Fibroblast of villous mesenchyme (primary cell): Measurements from ENCODE around the gene CSMD2. TPM values are rescaled to one million over a fixed set of nuclear protein-coding genes. Genes with fewer than 3 reads are reported as not detected.

Experiments used
- DNase-seq: peaks from one replicate; pipeline ENCODE4 v3.0.0-alpha.2; 2010; ENCODE audit warnings: low read depth
- H3K4me3 ChIP-seq: 2 replicates; pipeline ENCODE4 v1.5.1; 2011; ENCODE audit warnings: low read depth, mild to moderate bottlenecking, low read length
- CTCF ChIP-seq: IDR thresholded peaks from 2 replicates; pipeline ENCODE4 v1.5.1; 2012; ENCODE audit warnings: low read depth, mild to moderate bottlenecking, low read length; ENCODE audit not compliant: insufficient read depth
- total RNA-seq: library from RNA; depleted of rRNA; stranded (reverse); fragments of >200 nt; gene quantifications from 2 replicates; pipeline ENCODE4 v1.2.3, GENCODE V29; 2012

CSMD2 gene
- total RNA-seq, 1 donor: 3.0 TPM

DNA sequence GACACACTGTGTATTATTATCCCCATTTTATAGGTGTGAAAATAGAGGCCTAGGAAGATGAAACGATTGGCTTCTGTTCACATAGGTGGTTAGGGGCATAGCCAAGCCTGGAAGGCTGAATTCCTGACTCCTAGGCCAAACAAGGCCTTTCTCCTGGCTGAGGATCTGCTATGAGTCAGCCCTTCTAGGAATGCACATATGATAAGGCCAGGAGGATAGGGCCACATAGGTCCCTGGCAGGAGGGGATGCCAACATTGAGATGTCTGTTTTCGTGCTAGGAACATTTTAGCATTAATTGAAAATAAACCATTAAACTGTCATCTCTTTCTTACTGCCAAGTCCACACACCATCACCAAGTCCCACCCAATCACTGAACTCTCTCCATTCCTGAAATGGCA is 9.2 kb downstream of the CSMD2 start:
- H3K4me3 ChIP-seq: no peak overlapping the region
- DNase-seq: no peak
- no peak for TF ChIP-seq CTCF

DNA sequence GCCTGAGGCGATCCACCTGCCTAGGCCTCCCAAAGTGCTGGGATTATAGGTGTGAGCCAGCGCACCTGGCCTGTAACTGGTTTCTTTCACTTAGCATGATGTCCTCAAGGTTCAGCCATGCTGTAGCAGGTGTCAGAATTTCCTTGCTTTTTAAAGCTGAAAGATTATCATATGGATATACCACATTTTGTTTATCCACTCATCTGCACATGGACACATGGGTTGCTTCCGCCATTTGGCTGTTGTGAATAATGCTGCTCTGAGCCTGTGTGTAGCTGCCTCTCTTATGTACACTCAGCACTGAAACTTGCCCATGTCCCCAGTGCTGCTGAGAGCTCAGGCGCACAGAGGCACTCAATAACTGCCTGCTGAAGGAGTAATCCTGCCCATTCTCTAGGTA is 11.8 kb downstream of the CSMD2 start:
- DNase-seq: no peak
- H3K4me3 ChIP-seq: no peak overlapping the region
- no peak for TF ChIP-seq CTCF

DNA sequence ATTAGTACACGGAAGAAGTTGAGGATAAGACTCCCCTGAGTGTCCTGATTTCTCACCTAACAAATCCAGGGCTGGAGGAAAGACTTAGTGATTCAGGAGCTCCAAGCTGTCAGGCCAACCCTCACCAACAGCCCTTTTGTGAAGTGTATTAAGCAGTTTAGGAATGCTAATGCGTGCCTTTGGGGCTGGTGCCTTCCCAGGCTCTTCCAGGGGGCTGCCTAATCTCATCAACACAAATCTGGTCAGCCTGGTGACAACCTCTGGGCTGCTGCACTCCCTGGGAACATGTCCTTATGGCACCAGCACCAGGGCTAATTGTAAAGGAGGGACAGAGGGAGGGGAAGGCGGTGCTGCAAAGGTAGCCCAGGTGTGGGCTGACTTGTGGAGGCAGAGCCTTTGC is 15.5 kb downstream of the CSMD2 start:
- DNase-seq: no peak
- no peak for TF ChIP-seq CTCF
- H3K4me3 ChIP-seq: no peak overlapping the region

- DNase-seq: no peak
- TF ChIP-seq CTCF: no peak
- H3K4me3 ChIP-seq: no peak overlapping the region
These were observed 17.7 kb downstream of the CSMD2 start for GRCh38 chr1:34147301-34147700.

DNA sequence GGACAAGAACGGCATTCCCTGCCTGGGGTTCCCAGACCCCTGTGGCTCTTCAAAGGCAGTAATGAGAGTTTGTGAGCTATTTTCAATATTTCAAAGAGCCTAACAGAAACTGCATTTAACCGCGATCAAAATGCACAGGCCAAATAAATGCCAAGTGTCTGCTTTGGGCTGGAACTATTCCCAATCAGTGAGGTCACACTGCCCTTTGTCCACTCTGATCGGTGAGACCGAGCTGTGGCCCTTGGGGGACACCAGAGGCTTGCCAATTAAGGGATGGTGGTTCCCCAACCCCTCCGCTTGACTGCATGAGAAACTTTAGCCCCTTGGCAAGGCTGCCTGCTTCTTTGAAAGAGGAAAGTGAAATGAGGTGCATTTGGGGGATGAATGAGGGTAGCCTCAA is 20.3 kb downstream of the CSMD2 start:
- TF ChIP-seq CTCF: no peak
- no peak for DNase-seq
- no peak overlapping the region for H3K4me3 ChIP-seq

DNA sequence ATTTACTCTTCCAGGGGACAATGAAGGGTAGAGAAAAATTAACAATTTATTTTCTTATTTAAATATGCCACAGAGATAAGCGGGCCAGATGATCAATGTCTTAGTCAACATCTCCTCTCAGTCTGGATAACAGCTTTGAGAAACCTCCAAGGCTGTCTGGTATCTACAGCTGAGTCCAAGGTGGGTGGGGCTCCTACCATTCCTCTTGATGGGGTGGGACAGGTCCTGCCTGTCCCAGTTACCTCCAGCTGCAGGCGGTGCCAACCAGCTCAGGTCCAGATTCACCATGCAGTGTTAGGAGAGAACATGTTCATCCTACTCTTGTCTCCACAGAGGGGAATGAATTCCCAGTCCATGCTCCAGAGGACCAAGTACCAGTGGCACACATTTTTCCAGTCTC is 21.1 kb downstream of the CSMD2 start:
- no peak for TF ChIP-seq CTCF
- no peak for DNase-seq
- H3K4me3 ChIP-seq: no peak overlapping the region

- DNase-seq: no peak
- TF ChIP-seq CTCF: no peak
- H3K4me3 ChIP-seq: no peak overlapping the region
These were observed 24.9 kb downstream of the CSMD2 start for GRCh38 chr1:34140011-34140676.
